HEK293 (cell line): ENCODE results near the gene CCDC27.

Experiments used
- CTCF ChIA-PET: fragments of 350-600 bp; formaldehyde crosslinking; extraction: SDS; loops from one replicate; lab custom pipeline; 2021; ENCODE audit warnings: antibody characterized with exemption; lab: Yijun Ruan, JAX
- POLR2A ChIA-PET: fragments of 300-600 bp; formaldehyde crosslinking; extraction: SDS; loops from one replicate; lab custom pipeline; 2020; ENCODE audit warnings: antibody characterized with exemption, inconsistent platforms; lab: Yijun Ruan, JAX
- H3K27ac ChIP-seq: fragments of 200-500 bp; sonication (Bioruptor generic); 2 replicates; pipeline ENCODE4 v1.5.1; 2014; ENCODE audit warnings: low read depth, low read length, control low read depth, inconsistent platforms; ENCODE audit errors: extremely low read depth
- H3K36me3 ChIP-seq, 2 experiments: fragments of 200-500 bp in 1 of 2; sonication (Bioruptor generic) in 1 of 2; 1 replicate in 1 of 2; 2 replicates in 1 of 2; pipeline ENCODE4 v1.5.1; 2014 to 2017; ENCODE audit warnings: inconsistent platforms in 2 of 2, low read length in 2 of 2; ENCODE audit not compliant: control insufficient read depth in 2 of 2, insufficient read depth in 1 of 2
- H3K4me1 ChIP-seq: fragments of 200-500 bp; sonication (Bioruptor generic); 2 replicates; pipeline ENCODE4 v1.5.1; 2014; ENCODE audit warnings: mild to moderate bottlenecking, low read length, inconsistent platforms; ENCODE audit not compliant: control insufficient read depth, insufficient read depth
- H3K4me3 ChIP-seq: 2 replicates; pipeline ENCODE4 v1.5.1; 2011; ENCODE audit warnings: low read depth, mild to moderate bottlenecking, control low read depth, low read length, moderate library complexity
- H3K9me3 ChIP-seq: fragments of 200-500 bp; sonication (Bioruptor generic); 2 replicates; pipeline ENCODE4 v1.5.1; 2014; ENCODE audit warnings: low read depth, low read length, inconsistent platforms; ENCODE audit not compliant: control insufficient read depth, insufficient read depth
- FEZF1 ChIP-seq: fragments of 450-650 bp; formaldehyde crosslinking; IDR thresholded peaks from 2 replicates; pipeline ENCODE4 v1.5.1; 2016; ENCODE audit warnings: missing biosample characterization, missing genetic modification characterization
- GLIS1 ChIP-seq: fragments of 450-650 bp; formaldehyde crosslinking; IDR thresholded peaks from 2 replicates; pipeline ENCODE4 v1.5.1; 2016; ENCODE audit warnings: missing biosample characterization, missing genetic modification characterization
- GLIS2 ChIP-seq: fragments of 450-650 bp; formaldehyde crosslinking; IDR thresholded peaks from 2 replicates; pipeline ENCODE4 v1.5.1; 2016; ENCODE audit warnings: missing biosample characterization, missing genetic modification characterization
- HOXD13 ChIP-seq: sonication (generic); formaldehyde crosslinking; IDR thresholded peaks from 2 replicates; pipeline ENCODE4 v1.8.0; 2022; ENCODE audit warnings: missing genetic modification reagents, borderline replicate concordance
- KLF1 ChIP-seq: fragments of 450-650 bp; formaldehyde crosslinking; IDR thresholded peaks from 2 replicates; pipeline ENCODE4 v1.5.1; 2016; ENCODE audit warnings: missing biosample characterization, missing genetic modification characterization
- MEIS1 ChIP-seq: sonication (generic); formaldehyde crosslinking; IDR thresholded peaks from 2 replicates; pipeline ENCODE4 v1.8.1; 2022; ENCODE audit warnings: missing genetic modification reagents, mild to moderate bottlenecking, borderline replicate concordance
- PATZ1 ChIP-seq: fragments of 450-650 bp; formaldehyde crosslinking; IDR thresholded peaks from 2 replicates; pipeline ENCODE4 v1.5.1; 2016; ENCODE audit warnings: missing biosample characterization, missing genetic modification characterization
- SP2 ChIP-seq: fragments of 450-650 bp; formaldehyde crosslinking; IDR thresholded peaks from 2 replicates; pipeline ENCODE4 v1.5.1; 2016; ENCODE audit warnings: missing biosample characterization, missing genetic modification characterization
- TCF7L2 ChIP-seq: IDR thresholded peaks from 2 replicates; pipeline ENCODE4 v1.6.1; 2011; ENCODE audit warnings: low read depth, mild to moderate bottlenecking, inconsistent platforms, low read length, moderate library complexity, borderline replicate concordance
- YY1 ChIP-seq: fragments of 450-650 bp; formaldehyde crosslinking; IDR thresholded peaks from 2 replicates; pipeline ENCODE4 v1.5.1; 2018; ENCODE audit warnings: missing biosample characterization, missing genetic modification characterization
- ZBTB48 ChIP-seq: fragments of 450-650 bp; formaldehyde crosslinking; IDR thresholded peaks from 2 replicates; pipeline ENCODE4 v1.5.1; 2016; ENCODE audit warnings: missing biosample characterization, missing genetic modification characterization
- ZFP41 ChIP-seq: fragments of 450-650 bp; formaldehyde crosslinking; IDR thresholded peaks from 2 replicates; pipeline ENCODE4 v1.5.1; 2016; ENCODE audit warnings: missing biosample characterization, missing genetic modification characterization, borderline replicate concordance
- ZNF169 ChIP-seq: fragments of 450-650 bp; formaldehyde crosslinking; IDR thresholded peaks from 2 replicates; pipeline ENCODE4 v1.5.1; 2016; ENCODE audit warnings: missing biosample characterization, missing genetic modification characterization
- ZNF19 ChIP-seq: fragments of 450-650 bp; formaldehyde crosslinking; IDR thresholded peaks from 2 replicates; pipeline ENCODE4; 2016; ENCODE audit warnings: missing biosample characterization, missing genetic modification characterization, low read depth
- ZNF223 ChIP-seq: fragments of 450-650 bp; formaldehyde crosslinking; IDR thresholded peaks from 2 replicates; pipeline ENCODE4 v1.5.1; 2016; ENCODE audit warnings: missing biosample characterization, missing genetic modification characterization
- ZNF248 ChIP-seq: fragments of 450-650 bp; formaldehyde crosslinking; IDR thresholded peaks from 2 replicates; pipeline ENCODE4 v1.5.1; 2017; ENCODE audit warnings: missing biosample characterization, missing genetic modification characterization
- ZNF266 ChIP-seq: fragments of 450-650 bp; formaldehyde crosslinking; IDR thresholded peaks from 2 replicates; pipeline ENCODE4 v1.5.1; 2016; ENCODE audit warnings: missing biosample characterization, missing genetic modification characterization, low read depth
- ZNF274 ChIP-seq, 2 experiments: fragments of 200-500 bp in 1 of 2; fragments of 450-650 bp in 1 of 2; sonication (Bioruptor generic) in 1 of 2; formaldehyde crosslinking in 1 of 2; IDR thresholded peaks; 2 replicates each; pipeline versions ENCODE4 v1.5.1 to v1.6.1; 2014 to 2016; ENCODE audit warnings: borderline replicate concordance in 1 of 2, inconsistent platforms in 1 of 2, low read length in 1 of 2, missing biosample characterization in 1 of 2, missing genetic modification characterization in 1 of 2
- ZNF350 ChIP-seq: fragments of 450-650 bp; formaldehyde crosslinking; IDR thresholded peaks from 2 replicates; pipeline ENCODE4 v1.5.0; 2017; ENCODE audit warnings: missing biosample characterization, mild to moderate bottlenecking, missing genetic modification characterization
- ZNF530 ChIP-seq: fragments of 450-650 bp; formaldehyde crosslinking; IDR thresholded peaks from 2 replicates; pipeline ENCODE4 v1.5.1; 2016; ENCODE audit warnings: low read depth, missing biosample characterization, missing genetic modification characterization
- ZNF548 ChIP-seq: fragments of 450-650 bp; formaldehyde crosslinking; IDR thresholded peaks from 2 replicates; pipeline ENCODE4 v1.5.1; 2016; ENCODE audit warnings: missing biosample characterization, missing genetic modification characterization
- ZNF560 ChIP-seq: fragments of 450-650 bp; formaldehyde crosslinking; IDR thresholded peaks from 2 replicates; pipeline ENCODE4 v1.5.1; 2017; ENCODE audit warnings: missing biosample characterization, missing genetic modification characterization, borderline replicate concordance
- ZNF623 ChIP-seq: fragments of 450-650 bp; formaldehyde crosslinking; IDR thresholded peaks from 2 replicates; pipeline ENCODE4 v1.5.1; 2016; ENCODE audit warnings: missing biosample characterization, missing genetic modification characterization
- ZNF664 ChIP-seq: fragments of 450-650 bp; formaldehyde crosslinking; IDR thresholded peaks from 2 replicates; pipeline ENCODE4 v1.5.1; 2016; ENCODE audit warnings: missing biosample characterization, missing genetic modification characterization
- ZNF677 ChIP-seq: fragments of 450-650 bp; IDR thresholded peaks from 2 replicates; pipeline ENCODE4 v1.5.0; 2018; ENCODE audit warnings: missing biosample characterization, mild to moderate bottlenecking, missing genetic modification characterization, moderate library complexity
- ZSCAN5A ChIP-seq: fragments of 450-650 bp; formaldehyde crosslinking; IDR thresholded peaks from 2 replicates; pipeline ENCODE4 v1.5.1; 2016; ENCODE audit warnings: missing biosample characterization, missing genetic modification characterization
- TF ChIP-seq, protein P1 (sequence below): fragments of 450-650 bp; formaldehyde crosslinking; IDR thresholded peaks from 2 replicates; pipeline ENCODE4 v1.5.1; 2017; ENCODE audit warnings: missing biosample characterization, missing genetic modification characterization

Gene CCDC27

GRCh38 chr1:3738943-3739342 is 13.3 kb upstream of the CCDC27 start:
- H3K4me1 ChIP-seq, result no peaks in the 10 kb centered on the region
- TF ChIP-seq ZNF350 (tag by site-specific recombination), result no peak
- no peak for TF ChIP-seq ZNF677 (tag by site-specific recombination)
- TF ChIP-seq ZNF530 (tag by site-specific recombination), result no peak
- no peak for TF ChIP-seq ZNF223 (tag by site-specific recombination)
- no peak for TF ChIP-seq ZNF266 (tag by site-specific recombination)
- TF ChIP-seq ZSCAN5A (tag by site-specific recombination), result no peak
- no peak for TF ChIP-seq ZBTB48 (tag by site-specific recombination)
- no peak for TF ChIP-seq ZFP41 (tag by site-specific recombination)
- no peak for TF ChIP-seq ZNF548
- TF ChIP-seq ZNF623 (tag by site-specific recombination), result no peak
- TF ChIP-seq GLIS2 (tag by site-specific recombination), result no peak
- no peak for TF ChIP-seq ZNF274 (IDR thresholded peaks at IDR 0.05; ENCODE audit: low read length)
- no peak for TF ChIP-seq ZNF274 (tag by site-specific recombination; IDR thresholded peaks at IDR 0.05; ENCODE audit: borderline replicate concordance)
- no peak for TF ChIP-seq TCF7L2
- H3K27ac ChIP-seq, result no peak overlapping the region
- POLR2A ChIA-PET, result no interaction called here
- peaks cover 11 to 99% of the 10 kb centered on the region in 2 experiments; a peak in 2 of 3 replicates for H3K36me3 ChIP-seq
- no peak overlapping the region for H3K4me3 ChIP-seq
- CTCF ChIA-PET, result no interaction called here
- H3K9me3 ChIP-seq, result no peaks in the 10 kb centered on the region

- H3K4me1 ChIP-seq, result no peaks in the 10 kb centered on the region
- H3K4me3 ChIP-seq, result no peak overlapping the region
- H3K27ac ChIP-seq, result no peak overlapping the region
- ChIA-PET CTCF (interaction anchor here (0.6 kb wide), 1 partner anchor 1401 kb away, joined by 5 read pairs; no protein-coding TSS in a partner anchor), POLR2A (no interaction called here)
- TF ChIP-seq ZNF169 (tag by site-specific recombination) (no peak), ZNF19 (tag by site-specific recombination) (no peak)
- H3K36me3 ChIP-seq, result peaks cover 15 to 97% of the 10 kb centered on the region in 2 experiments; a peak in 2 of 3 replicates
- H3K9me3 ChIP-seq, result no peaks in the 10 kb centered on the region
Observed at GRCh38 chr1:3740042-3740441, 12.2 kb upstream of the CCDC27 start.

DNA sequence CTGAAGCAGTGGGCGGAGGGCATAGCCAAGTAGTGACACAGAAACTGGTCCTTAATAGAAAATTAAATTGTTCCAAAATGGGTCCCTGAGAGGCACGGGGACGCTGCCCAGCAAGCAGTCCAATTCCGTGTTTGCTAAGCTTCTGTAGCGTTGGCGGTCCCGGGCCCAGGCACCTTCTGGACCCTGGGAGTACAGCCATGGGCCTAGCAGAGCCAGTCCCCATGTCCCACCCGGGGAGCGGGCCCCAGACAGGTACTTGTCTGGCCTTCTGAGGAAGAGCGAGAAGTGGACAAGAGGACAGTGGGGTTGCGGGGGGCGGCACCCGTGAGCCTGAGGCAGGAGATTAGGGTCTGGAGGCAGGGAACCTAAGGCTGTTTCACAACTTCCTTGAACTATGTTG is 11.5 kb upstream of the CCDC27 start:
- H3K4me3 ChIP-seq, result no peak overlapping the region
- no peak for TF ChIP-seq GLIS1 (tag by site-specific recombination)
- TF ChIP-seq FEZF1 (tag by site-specific recombination), result no peak
- TF ChIP-seq YY1 (tag by site-specific recombination), result no peak
- TF ChIP-seq ZNF560 (tag by site-specific recombination), result no peak
- no peak for TF ChIP-seq HOXD13 (CRISPR knock-in tag)
- TF ChIP-seq ZNF530 (tag by site-specific recombination), result no peak
- TF ChIP-seq KLF1 (tag by site-specific recombination), result no peak
- no peak for TF ChIP-seq MEIS1 (CRISPR knock-in tag)
- no peak for TF ChIP-seq PATZ1 (tag by site-specific recombination)
- TF ChIP-seq ZNF248 (tag by site-specific recombination), result no peak
- TF ChIP-seq ZNF664 (tag by site-specific recombination), result no peak
- TF ChIP-seq, protein P1, sequence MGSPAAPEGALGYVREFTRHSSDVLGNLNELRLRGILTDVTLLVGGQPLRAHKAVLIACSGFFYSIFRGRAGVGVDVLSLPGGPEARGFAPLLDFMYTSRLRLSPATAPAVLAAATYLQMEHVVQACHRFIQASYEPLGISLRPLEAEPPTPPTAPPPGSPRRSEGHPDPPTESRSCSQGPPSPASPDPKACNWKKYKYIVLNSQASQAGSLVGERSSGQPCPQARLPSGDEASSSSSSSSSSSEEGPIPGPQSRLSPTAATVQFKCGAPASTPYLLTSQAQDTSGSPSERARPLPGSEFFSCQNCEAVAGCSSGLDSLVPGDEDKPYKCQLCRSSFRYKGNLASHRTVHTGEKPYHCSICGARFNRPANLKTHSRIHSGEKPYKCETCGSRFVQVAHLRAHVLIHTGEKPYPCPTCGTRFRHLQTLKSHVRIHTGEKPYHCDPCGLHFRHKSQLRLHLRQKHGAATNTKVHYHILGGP (tag by site-specific recombination), result no peak
- no peak for TF ChIP-seq SP2 (tag by site-specific recombination)
- H3K27ac ChIP-seq, result no peak overlapping the region
- ChIA-PET POLR2A (no interaction called here), CTCF (no interaction called here)
- no peaks in the 10 kb centered on the region for H3K4me1 ChIP-seq
- H3K36me3 ChIP-seq, result peaks cover 15 to 97% of the 10 kb centered on the region in 2 experiments; a peak in 2 of 3 replicates
- no peaks in the 10 kb centered on the region for H3K9me3 ChIP-seq
